GM12878 (cell line): Measurements from ENCODE around the gene EMC1. TPM values are rescaled to one million over a fixed set of nuclear protein-coding genes. Genes with fewer than 3 reads are reported as not detected.
A peak's percentile ranks its signal among the peaks of the same experiment; 100 is the strongest.

ENCODE experiments used
- CBX5 ChIP-seq: sonication (generic); IDR thresholded peaks from 2 replicates; pipeline ENCODE4 v1.6.1; 2016; ENCODE audit warnings: low read depth, moderate library complexity, mild to moderate bottlenecking, inconsistent platforms
- CHD4 ChIP-seq: fragments of 200-600 bp; sonication (generic); IDR thresholded peaks from 2 replicates; pipeline ENCODE4 v1.6.1; 2016; ENCODE audit warnings: mild to moderate bottlenecking
- DPF2 ChIP-seq: fragments of 450-650 bp; IDR thresholded peaks from 2 replicates; pipeline ENCODE4 v1.6.1; 2017; ENCODE audit warnings: mild to moderate bottlenecking
- E2F8 ChIP-seq: fragments of 450-650 bp; IDR thresholded peaks from 2 replicates; pipeline ENCODE4 v1.6.1; 2018; ENCODE audit warnings: mild to moderate bottlenecking, low read depth, moderate library complexity; ENCODE audit not compliant: partially characterized antibody
- EP300 ChIP-seq, 2 experiments: fragments of 150-350 bp in 1 of 2; IDR thresholded peaks; 2 replicates each; pipeline ENCODE4 v1.6.1; 2011 to 2012; ENCODE audit warnings: low read depth in 2 of 2, low read length in 2 of 2, borderline replicate concordance in 1 of 2, improper control_type of control experiment in 1 of 2, inconsistent platforms in 1 of 2; ENCODE audit not compliant: control insufficient read depth in 1 of 2
- ESRRA ChIP-seq: IDR thresholded peaks from 2 replicates; pipeline ENCODE4 v1.6.1; 2012; ENCODE audit warnings: mild to moderate bottlenecking, low read length, improper control_type of control experiment
- MYB ChIP-seq: fragments of 150-350 bp; IDR thresholded peaks from 2 replicates; pipeline ENCODE4 v1.6.1; 2014; ENCODE audit warnings: mild to moderate bottlenecking, low read depth, low read length, borderline replicate concordance
- NFIC ChIP-seq: IDR thresholded peaks from 2 replicates; pipeline ENCODE4 v1.6.1; 2012; ENCODE audit warnings: low read depth, mild to moderate bottlenecking, inconsistent platforms, low read length, moderate library complexity
- NFXL1 ChIP-seq: fragments of 450-650 bp; IDR thresholded peaks from 2 replicates; pipeline ENCODE4 v1.6.1; 2017; ENCODE audit warnings: antibody characterized with exemption, mild to moderate bottlenecking, borderline replicate concordance
- NFYA ChIP-seq: IDR thresholded peaks from 2 replicates; pipeline ENCODE4 v1.6.1; 2011; ENCODE audit warnings: low read depth, mild to moderate bottlenecking, low read length, improper control_type of control experiment, borderline replicate concordance
- NR2C2 ChIP-seq: IDR thresholded peaks from 2 replicates; pipeline ENCODE4 v1.6.1; 2011; ENCODE audit warnings: borderline replicate concordance, low read depth; ENCODE audit not compliant: control insufficient read depth, insufficient read length
- PML ChIP-seq: IDR thresholded peaks from 2 replicates; pipeline ENCODE4 v1.6.1; 2012; ENCODE audit warnings: low read length, inconsistent platforms
- RAD51 ChIP-seq: fragments of 450-650 bp; IDR thresholded peaks from 2 replicates; pipeline ENCODE4 v1.6.1; 2016; ENCODE audit warnings: moderate library complexity, mild to moderate bottlenecking, inconsistent platforms
- WRNIP1 ChIP-seq: IDR thresholded peaks from 2 replicates; pipeline ENCODE4 v1.6.1; 2011; ENCODE audit warnings: low read depth, low read length, improper control_type of control experiment, borderline replicate concordance
- YY1 ChIP-seq: IDR thresholded peaks from 2 replicates; pipeline ENCODE4 v1.6.1; 2011; ENCODE audit warnings: low read depth, mild to moderate bottlenecking, low read length
- ZBTB40 ChIP-seq: fragments of 450-650 bp; IDR thresholded peaks from 2 replicates; pipeline ENCODE4 v1.6.1; 2016; ENCODE audit warnings: mild to moderate bottlenecking, moderate library complexity, borderline replicate concordance
- polyA plus RNA-seq, 11 experiments: library from polyadenylated mRNA; depleted of rRNA in 4 of 11; unstranded in 6 of 11; stranded (reverse) in 5 of 11; fragments of >200 nt; fragmentation: Nextera tagmentation in 4 of 11; fragmentation: Illumina TruSeq in 1 of 11; extraction: Ambion mirVana in 4 of 11; extraction: Trizol in 1 of 11; gene quantifications; 1 replicate in 1 of 11; 2 replicates in 10 of 11; pipeline versions ENCODE4 v1.2.1 to v1.2.3, GENCODE V29; 2011 to 2016; ENCODE audit warnings: inconsistent platforms in 2 of 11, missing spikeins in 2 of 11, low read depth in 1 of 11
- total RNA-seq, 4 experiments: library from RNA; depleted of rRNA in 3 of 4; stranded (reverse); fragments of >200 nt in 3 of 4; fragmentation: Illumina TruSeq in 1 of 4; extraction: Trizol in 1 of 4; gene quantifications; 2 replicates each; pipeline versions ENCODE4 v1.2.1 to v1.2.3, GENCODE V29; 2013 to 2021
- TF ChIP-seq, protein P1 (sequence below): fragments of 450-650 bp; IDR thresholded peaks from 2 replicates; pipeline ENCODE4 v1.6.1; 2016; ENCODE audit warnings: mild to moderate bottlenecking
- TF ChIP-seq, protein P2 (sequence below): IDR thresholded peaks from 2 replicates; pipeline ENCODE4 v1.6.1; 2011; ENCODE audit warnings: borderline replicate concordance, low read depth, mild to moderate bottlenecking, moderate library complexity, mixed read lengths, low read length; ENCODE audit not compliant: insufficient read depth; ENCODE audit errors: extremely low read length

Gene EMC1
- total and polyA plus RNA-seq, 10 of the 15 experiments (the other 5 are each of a cell fraction or from before 2014, with no cell fraction given) = 12.2 to 43.6 (median 20.6) TPM

DNA sequence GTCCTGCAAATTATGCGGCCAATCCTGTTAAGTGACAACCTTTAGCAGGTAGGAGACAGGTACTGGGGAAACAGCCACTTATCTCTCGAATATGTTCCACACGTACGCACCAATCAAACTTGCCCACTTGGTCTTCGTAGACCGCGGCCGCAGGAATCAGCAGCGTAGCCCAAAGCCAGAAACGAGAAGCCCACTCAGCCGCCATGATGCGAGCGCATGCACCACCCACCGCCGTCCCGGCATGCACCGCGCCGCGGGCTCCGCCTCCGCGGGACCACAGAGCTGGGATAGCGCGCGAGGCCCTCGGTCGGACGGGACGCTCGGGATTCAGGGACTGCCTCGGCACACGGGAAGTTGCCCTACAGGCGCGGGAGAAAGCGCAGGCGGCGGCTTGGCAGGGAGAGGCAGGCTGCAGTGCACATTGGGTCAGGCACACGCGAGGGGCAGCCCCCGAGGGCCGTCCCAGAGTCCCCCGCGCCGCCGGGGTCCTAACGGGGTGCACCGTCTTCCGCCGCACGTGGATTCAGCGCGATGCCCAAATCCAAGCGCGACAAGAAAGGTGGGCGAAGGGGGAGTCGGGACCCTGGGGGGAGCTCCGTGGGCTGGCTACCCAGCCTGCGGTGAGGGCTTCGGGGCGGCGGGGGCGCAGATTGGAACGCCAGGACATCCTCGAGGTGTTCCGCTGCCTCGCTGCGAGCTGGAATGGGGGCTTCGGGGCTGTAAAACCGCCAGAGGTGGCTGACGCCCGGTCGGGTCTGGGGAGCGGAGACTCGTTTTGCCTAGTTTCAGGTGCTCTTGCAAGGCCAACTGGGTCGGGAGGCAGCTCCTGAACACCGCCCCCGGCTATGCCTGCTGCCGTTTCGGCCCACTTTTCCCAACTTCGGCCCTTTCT is at the start of gene EMC1, which contains the start of gene MRTO4 (continued):
- TF ChIP-seq EP300 (IDR thresholded peaks at IDR 0.05; ENCODE audit: borderline replicate concordance in 1 of 2, control insufficient read depth in 1 of 2, low read depth in 2 of 2, low read length in 2 of 2) = no peak; a peak in 1 of 4 replicates
- peak; percentile 98 for TF ChIP-seq YY1
- TF ChIP-seq NR2C2 = no peak
- no peak for TF ChIP-seq WRNIP1
- TF ChIP-seq RAD51 = no peak
- peak; percentile 95 for TF ChIP-seq MYB
- no peak; the same call in 1 of the 2 replicates for TF ChIP-seq NFIC
- TF ChIP-seq ZBTB40 = peak; percentile 69
- TF ChIP-seq NFXL1 = no peak
- TF ChIP-seq, protein P1, sequence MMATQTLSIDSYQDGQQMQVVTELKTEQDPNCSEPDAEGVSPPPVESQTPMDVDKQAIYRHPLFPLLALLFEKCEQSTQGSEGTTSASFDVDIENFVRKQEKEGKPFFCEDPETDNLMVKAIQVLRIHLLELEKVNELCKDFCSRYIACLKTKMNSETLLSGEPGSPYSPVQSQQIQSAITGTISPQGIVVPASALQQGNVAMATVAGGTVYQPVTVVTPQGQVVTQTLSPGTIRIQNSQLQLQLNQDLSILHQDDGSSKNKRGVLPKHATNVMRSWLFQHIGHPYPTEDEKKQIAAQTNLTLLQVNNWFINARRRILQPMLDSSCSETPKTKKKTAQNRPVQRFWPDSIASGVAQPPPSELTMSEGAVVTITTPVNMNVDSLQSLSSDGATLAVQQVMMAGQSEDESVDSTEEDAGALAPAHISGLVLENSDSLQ = no peak
- TF ChIP-seq, protein P2, sequence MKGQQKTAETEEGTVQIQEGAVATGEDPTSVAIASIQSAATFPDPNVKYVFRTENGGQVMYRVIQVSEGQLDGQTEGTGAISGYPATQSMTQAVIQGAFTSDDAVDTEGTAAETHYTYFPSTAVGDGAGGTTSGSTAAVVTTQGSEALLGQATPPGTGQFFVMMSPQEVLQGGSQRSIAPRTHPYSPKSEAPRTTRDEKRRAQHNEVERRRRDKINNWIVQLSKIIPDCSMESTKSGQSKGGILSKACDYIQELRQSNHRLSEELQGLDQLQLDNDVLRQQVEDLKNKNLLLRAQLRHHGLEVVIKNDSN = peak; percentile 25
- TF ChIP-seq ESRRA = peak; percentile 46; the same call in 1 of the 2 replicates
- TF ChIP-seq PML = peak; percentile 90
- TF ChIP-seq E2F8 = no peak
- TF ChIP-seq NFYA = no peak
- no peak for TF ChIP-seq CBX5
- peak; percentile 82 for TF ChIP-seq DPF2
- no peak for TF ChIP-seq CHD4
